ENCODE data around the gene APBA2. TPM values are rescaled to one million over a fixed set of nuclear protein-coding genes. Genes with fewer than 3 reads are reported as not detected.
"Not testable (repeated sequence)": the region's sequence is repeated elsewhere in the genome, so short reads cannot be mapped to it uniquely, and the experiment has no call there.

APBA2 gene
- total RNA-seq, 4 donors from 2014 or later: 1.6 to 8.2 (median 2.5) TPM

GRCh38 chr15:29100486-29101000, 214.8 kb downstream of the APBA2 start:
- Histone ChIP-seq H3K4me3 (no peak overlapping the region), H3K4me1 (peaks cover 0 to 9% (median 7%) of the 10 kb centered on the region in 4 donors), H3K36me3 (no peaks in the 10 kb centered on the region), H3K9me3 (no peaks in the 10 kb centered on the region), H3K27me3 (no peaks in the 10 kb centered on the region), H3K27ac (no peak overlapping the region)
- no peak for DNase-seq
- in situ Hi-C loops (cut with MboI; ENCODE audit: low pct_ligation_motif_present in 1 of 4, low pct_unique_long_range_greater_than_20kb in 1 of 4, low sequenced_read_pairs in 3 of 4): no loop called here
- intact Hi-C loops (cut with DNase I; ENCODE audit: low total_unique reads): no loop called here
- TF ChIP-seq POLR2AphosphoS5 (IDR thresholded peaks at IDR 0.05) (no peak), CTCF (IDR thresholded peaks at IDR 0.05) (no peak), POLR2A (IDR thresholded peaks at IDR 0.05) (no peak), EP300 (IDR thresholded peaks at IDR 0.05; ENCODE audit: low read depth) (no peak)
- whole genome bisulfite sequencing, 2 donors (ENCODE audit: low coverage in 1 of 2): 71% methylated on average over 7 of the region's 7 CpGs; no CpG with 5 or more reads in 1 of the 2 donors

DNA sequence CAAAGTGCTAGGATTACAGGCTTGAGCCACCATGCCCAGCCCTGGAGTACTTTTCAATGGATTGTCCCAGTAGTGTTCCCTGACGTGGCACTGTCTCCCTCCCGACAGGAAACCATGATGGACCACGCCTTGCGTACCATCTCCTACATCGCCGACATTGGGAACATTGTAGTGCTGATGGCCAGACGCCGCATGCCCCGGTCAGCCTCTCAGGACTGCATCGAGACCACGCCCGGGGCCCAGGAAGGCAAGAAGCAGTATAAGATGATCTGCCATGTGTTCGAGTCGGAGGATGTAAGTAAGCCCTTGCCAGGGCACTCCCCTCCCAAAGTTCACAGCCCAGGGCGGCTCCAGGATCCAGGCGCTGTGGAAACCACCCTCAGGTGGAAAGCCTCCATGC, 215.7 kb downstream of the APBA2 start:
- no peak for DNase-seq
- no peak for TF ChIP-seq CTCF (IDR thresholded peaks at IDR 0.05)
- TF ChIP-seq POLR2AphosphoS5 (IDR thresholded peaks at IDR 0.05): no peak
- TF ChIP-seq POLR2A (IDR thresholded peaks at IDR 0.05): no peak
- TF ChIP-seq EP300 (IDR thresholded peaks at IDR 0.05; ENCODE audit: low read depth): no peak
- H3K4me1 ChIP-seq: peaks cover 0 to 9% (median 7%) of the 10 kb centered on the region in 4 donors
- in situ Hi-C loops (cut with MboI; ENCODE audit: low pct_ligation_motif_present in 1 of 4, low pct_unique_long_range_greater_than_20kb in 1 of 4, low sequenced_read_pairs in 3 of 4) (no loop called here), intact Hi-C loops (cut with DNase I; ENCODE audit: low total_unique reads) (no loop called here)
- WGBS, 2 donors (ENCODE audit: low coverage in 1 of 2): 87% methylated on average over 16 of the region's 16 CpGs; no CpG with 5 or more reads in 1 of the 2 donors
- H3K27me3 ChIP-seq: no peaks in the 10 kb centered on the region
- no peak overlapping the region for H3K27ac ChIP-seq
- no peaks in the 10 kb centered on the region for H3K36me3 ChIP-seq
- no peak overlapping the region for H3K4me3 ChIP-seq
- H3K9me3 ChIP-seq: no peaks in the 10 kb centered on the region

DNA sequence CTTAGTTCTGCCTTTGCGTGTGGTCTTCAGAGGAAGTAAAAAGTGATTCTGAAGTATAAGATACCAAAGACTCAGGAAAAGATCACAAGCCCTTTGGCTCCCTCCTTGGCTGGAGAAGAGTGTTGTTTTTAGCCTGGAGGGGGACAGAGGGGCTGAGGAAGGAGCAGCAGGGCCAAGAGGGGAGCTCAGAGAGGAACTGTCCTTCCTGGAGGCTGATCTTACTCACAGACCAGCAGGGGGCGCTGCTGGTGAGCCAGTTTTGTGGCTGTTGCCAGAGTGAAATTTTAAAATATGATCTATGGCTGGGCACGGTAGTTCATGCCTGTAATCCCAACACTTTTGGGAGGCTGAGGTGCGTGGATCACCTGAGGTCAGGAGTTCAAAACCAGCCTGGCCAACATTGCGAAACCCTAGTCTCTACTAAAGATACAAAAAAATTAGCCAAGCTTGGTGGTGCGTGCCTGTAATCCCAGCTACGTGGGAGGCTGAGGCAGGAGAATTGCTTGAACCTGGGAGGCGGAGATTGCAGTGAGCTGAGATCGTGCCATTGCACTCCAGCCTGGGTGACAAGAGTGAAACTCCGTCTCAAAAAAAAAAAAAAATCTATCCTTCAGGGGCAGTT, 216.5 kb downstream of the APBA2 start:
- WGBS, 2 donors (ENCODE audit: low coverage in 1 of 2): 49 to 68% methylated on average over 5 to 10 of the region's 10 CpGs
- H3K36me3 ChIP-seq; H3K9me3 ChIP-seq; in situ Hi-C loops (cut with MboI; ENCODE audit: low pct_ligation_motif_present in 1 of 4, low pct_unique_long_range_greater_than_20kb in 1 of 4, low sequenced_read_pairs in 3 of 4); H3K27me3 ChIP-seq; H3K4me3 ChIP-seq; H3K4me1 ChIP-seq; H3K27ac ChIP-seq; intact Hi-C loops (cut with DNase I; ENCODE audit: low total_unique reads): not testable (repeated sequence)
- TF ChIP-seq CTCF (IDR thresholded peaks at IDR 0.05): peak; percentile 34 to 76 (median 49)
- DNase-seq: peak; percentile 43

DNA sequence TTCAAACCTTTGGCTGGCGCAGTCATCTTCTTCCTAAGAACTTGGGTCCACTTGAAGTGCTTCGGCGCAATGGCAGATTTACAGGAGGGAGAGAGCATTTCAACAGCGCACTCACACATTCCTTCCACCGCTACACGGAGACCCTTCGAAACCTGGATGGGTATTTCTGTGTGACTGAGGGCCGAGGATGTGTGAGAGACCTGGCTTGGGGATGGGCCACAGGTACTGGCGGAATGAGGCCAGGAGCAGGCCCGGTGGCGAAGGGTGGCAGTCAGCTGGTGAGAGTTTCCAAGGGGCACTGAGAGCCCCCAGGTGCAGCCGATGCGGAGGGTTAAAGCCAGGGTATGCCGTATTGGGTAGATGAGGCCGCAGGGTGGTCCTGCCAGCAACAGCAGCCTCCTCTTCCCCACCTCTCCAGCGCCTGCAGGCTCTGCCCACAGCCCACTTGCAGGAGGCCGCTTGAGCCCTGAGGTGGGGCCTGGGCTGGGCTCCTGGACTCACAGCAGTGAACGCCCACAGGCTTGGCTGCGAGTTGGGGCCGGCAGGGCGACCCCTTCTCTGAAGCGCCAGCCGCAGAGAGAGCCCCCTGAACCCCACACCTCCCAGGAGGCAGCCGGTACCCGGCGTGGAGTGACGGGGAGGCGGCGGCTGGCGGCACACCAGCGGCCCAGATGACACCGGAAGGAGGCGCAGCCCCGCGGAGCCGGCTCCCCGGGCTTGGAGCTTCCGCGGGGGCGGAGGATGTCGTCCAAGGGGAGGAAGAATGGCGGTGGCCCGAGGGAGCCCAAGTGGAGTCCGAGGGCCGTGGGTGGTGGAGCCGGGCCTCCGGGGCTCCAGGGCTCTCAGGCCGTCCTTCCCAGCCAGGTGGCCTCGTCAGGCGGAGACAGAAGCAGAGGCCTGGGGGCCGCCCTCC, 217.4 kb downstream of the APBA2 start:
- no peak for DNase-seq

More for the DNA sequence above, 217.4 kb downstream of the APBA2 start:
- Histone ChIP-seq H3K4me1 (peaks cover 0 to 9% (median 7%) of the 10 kb centered on the region in 4 donors), H3K4me3 (peak overlapping the region in 2 of 4 donors; percentile 31 to 45), H3K27me3 (no peaks in the 10 kb centered on the region), H3K9me3 (no peaks in the 10 kb centered on the region), H3K36me3 (no peaks in the 10 kb centered on the region), H3K27ac (no peak overlapping the region)
- TF ChIP-seq CTCF (IDR thresholded peaks at IDR 0.05) (no peak), POLR2AphosphoS5 (IDR thresholded peaks at IDR 0.05) (no peak), EP300 (IDR thresholded peaks at IDR 0.05; ENCODE audit: low read depth) (no peak), POLR2A (IDR thresholded peaks at IDR 0.05) (no peak)
- intact Hi-C loops (cut with DNase I; ENCODE audit: low total_unique reads) (no loop called here), in situ Hi-C loops (cut with MboI; ENCODE audit: low pct_ligation_motif_present in 1 of 4, low pct_unique_long_range_greater_than_20kb in 1 of 4, low sequenced_read_pairs in 3 of 4) (no loop called here)
- 48 to 100% methylated on average over 2 to 43 of the region's 51 CpGs for WGBS, 2 donors (ENCODE audit: low coverage in 1 of 2)

All from transverse colon (tissue), 4 donors.